ENCODE results near the gene TXNL4A. TPM values are rescaled to one million over a fixed set of nuclear protein-coding genes. Genes with fewer than 3 reads are reported as not detected.

Gene TXNL4A
- total and polyA plus RNA-seq, 2 donors (not counting 1 experiment from before 2014, with no cell fraction given) = 39.5 to 101 TPM

DNA sequence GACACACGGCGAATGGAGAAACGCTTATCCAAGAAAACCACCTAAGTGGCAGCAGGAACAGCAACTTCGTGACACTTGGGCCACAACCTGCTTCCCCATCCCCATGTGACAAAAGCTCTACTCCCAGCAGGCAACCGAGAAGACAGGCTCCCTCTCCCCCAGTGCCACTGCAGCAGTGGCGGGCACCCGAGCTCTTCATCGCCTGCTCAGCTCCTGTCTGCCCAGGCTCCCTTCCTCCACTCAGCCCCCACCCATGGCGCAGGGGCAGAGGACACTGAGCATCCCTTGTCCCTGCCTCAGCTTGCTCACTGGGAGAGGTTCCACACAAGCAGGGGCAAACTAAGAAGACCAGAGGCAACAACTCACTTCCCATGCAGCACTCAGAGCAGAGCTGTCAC lies 59.8 kb downstream of the TXNL4A start:
- Histone ChIP-seq H4K20me1 (ENCODE audit: control insufficient read depth, extremely low read depth, insufficient read depth, low read length) (no peaks in the 10 kb centered on the region), H3K4me1 (ENCODE audit: control insufficient read depth, extremely low read depth, insufficient read depth, low read length) (no peaks in the 10 kb centered on the region), H3K27me3 (ENCODE audit: control insufficient read depth, insufficient read depth, low read length) (no peaks in the 10 kb centered on the region), H3K9ac (ENCODE audit: insufficient read depth, low read length) (no peak overlapping the region), H3K79me2 (ENCODE audit: control insufficient read depth, insufficient read depth, low read length) (peaks cover 8% of the 10 kb centered on the region), H3K4me2 (ENCODE audit: extremely low read depth, insufficient read depth, low read length) (no peak overlapping the region), H2AFZ (ENCODE audit: low read length) (no peak overlapping the region), H3K27ac (ENCODE audit: insufficient read depth, low read length) (no peak overlapping the region), H3K9me3 (ENCODE audit: control insufficient read depth, insufficient read depth, low read depth, low read length) (no peaks in the 10 kb centered on the region), H3K4me3 (replicated peaks in 1 of 4; ENCODE audit: control extremely low read depth in 1 of 4, insufficient read depth in 1 of 4, low read depth in 3 of 4, low read length in 4 of 4) (no peak overlapping the region), H3K36me3 (ENCODE audit: control insufficient read depth, insufficient read depth, low read length) (peaks cover 2% of the 10 kb centered on the region)
- no peak for DNase-seq (ENCODE audit: low read depth in 2 of 2)
- TF ChIP-seq EZH2 (IDR thresholded peaks at IDR 0.05; ENCODE audit: low read length, missing control alignments) = no peak
- TF ChIP-seq, protein P1, sequence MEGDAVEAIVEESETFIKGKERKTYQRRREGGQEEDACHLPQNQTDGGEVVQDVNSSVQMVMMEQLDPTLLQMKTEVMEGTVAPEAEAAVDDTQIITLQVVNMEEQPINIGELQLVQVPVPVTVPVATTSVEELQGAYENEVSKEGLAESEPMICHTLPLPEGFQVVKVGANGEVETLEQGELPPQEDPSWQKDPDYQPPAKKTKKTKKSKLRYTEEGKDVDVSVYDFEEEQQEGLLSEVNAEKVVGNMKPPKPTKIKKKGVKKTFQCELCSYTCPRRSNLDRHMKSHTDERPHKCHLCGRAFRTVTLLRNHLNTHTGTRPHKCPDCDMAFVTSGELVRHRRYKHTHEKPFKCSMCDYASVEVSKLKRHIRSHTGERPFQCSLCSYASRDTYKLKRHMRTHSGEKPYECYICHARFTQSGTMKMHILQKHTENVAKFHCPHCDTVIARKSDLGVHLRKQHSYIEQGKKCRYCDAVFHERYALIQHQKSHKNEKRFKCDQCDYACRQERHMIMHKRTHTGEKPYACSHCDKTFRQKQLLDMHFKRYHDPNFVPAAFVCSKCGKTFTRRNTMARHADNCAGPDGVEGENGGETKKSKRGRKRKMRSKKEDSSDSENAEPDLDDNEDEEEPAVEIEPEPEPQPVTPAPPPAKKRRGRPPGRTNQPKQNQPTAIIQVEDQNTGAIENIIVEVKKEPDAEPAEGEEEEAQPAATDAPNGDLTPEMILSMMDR (conservative IDR thresholded peaks at IDR 0.05 in 1 of 2, IDR thresholded peaks at IDR 0.05 in 1 of 2; ENCODE audit: low read depth in 1 of 2, low read length in 2 of 2) = no peak

DNA sequence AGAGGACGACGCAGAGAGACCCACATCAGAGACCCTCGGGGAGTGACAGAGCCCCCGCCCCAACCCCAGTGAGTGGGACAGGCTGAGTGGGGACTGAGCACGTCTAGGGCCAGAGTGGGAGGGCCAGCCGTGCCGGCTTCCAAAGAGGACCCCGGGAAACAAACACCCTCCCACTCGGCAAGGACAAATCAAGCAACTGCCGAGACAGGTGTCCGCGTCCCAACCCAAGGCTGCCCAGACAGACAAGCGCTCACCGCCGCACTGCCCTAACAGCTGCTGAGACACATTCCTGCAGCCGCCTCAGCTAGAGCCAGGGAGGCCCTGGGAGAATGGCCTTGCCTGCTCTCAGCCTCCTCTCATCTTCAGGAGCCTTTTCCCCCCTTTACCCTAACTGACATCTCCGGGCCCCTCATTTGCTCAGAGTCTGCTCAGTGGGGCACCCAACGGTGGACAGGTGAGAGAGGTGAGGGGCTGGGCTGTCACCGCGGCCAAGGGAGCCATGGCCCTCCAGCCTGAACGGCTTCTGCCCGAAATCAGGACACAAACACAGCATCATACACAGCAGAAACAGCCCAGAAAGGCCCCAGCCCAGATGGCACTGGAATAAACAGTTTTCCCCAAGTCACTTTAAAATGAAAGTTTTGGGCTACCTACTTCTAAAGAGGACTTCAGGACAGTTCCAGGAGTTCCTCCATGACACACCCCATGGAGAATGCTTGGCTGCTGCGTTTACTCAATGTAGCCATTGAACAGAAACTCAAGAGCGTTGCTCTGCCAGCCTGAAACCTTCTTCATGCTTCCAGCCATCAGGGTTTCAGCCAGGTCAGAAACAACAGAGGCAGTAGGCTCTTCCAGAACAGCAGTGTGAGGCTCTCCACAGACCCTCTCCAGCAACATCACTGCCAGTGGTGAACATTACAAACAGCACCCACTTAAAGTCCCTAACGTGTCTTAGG lies 60.5 kb downstream of the TXNL4A start:
- Histone ChIP-seq H3K4me2 (ENCODE audit: extremely low read depth, insufficient read depth, low read length) (no peak overlapping the region), H3K9ac (ENCODE audit: insufficient read depth, low read length) (no peak overlapping the region), H3K27ac (ENCODE audit: insufficient read depth, low read length) (no peak overlapping the region), H3K4me3 (replicated peaks in 1 of 4; ENCODE audit: control extremely low read depth in 1 of 4, insufficient read depth in 1 of 4, low read depth in 3 of 4, low read length in 4 of 4) (no peak overlapping the region), H3K36me3 (ENCODE audit: control insufficient read depth, insufficient read depth, low read length) (peaks cover 2% of the 10 kb centered on the region), H3K79me2 (ENCODE audit: control insufficient read depth, insufficient read depth, low read length) (peaks cover 8% of the 10 kb centered on the region), H3K4me1 (ENCODE audit: control insufficient read depth, extremely low read depth, insufficient read depth, low read length) (no peaks in the 10 kb centered on the region), H3K27me3 (ENCODE audit: control insufficient read depth, insufficient read depth, low read length) (no peaks in the 10 kb centered on the region), H3K9me3 (ENCODE audit: control insufficient read depth, insufficient read depth, low read depth, low read length) (no peaks in the 10 kb centered on the region), H4K20me1 (ENCODE audit: control insufficient read depth, extremely low read depth, insufficient read depth, low read length) (no peaks in the 10 kb centered on the region), H2AFZ (ENCODE audit: low read length) (no peak overlapping the region)
- DNase-seq (ENCODE audit: low read depth in 2 of 2) = no peak
- TF ChIP-seq, protein P1 (conservative IDR thresholded peaks at IDR 0.05 in 1 of 2, IDR thresholded peaks at IDR 0.05 in 1 of 2; ENCODE audit: low read depth in 1 of 2, low read length in 2 of 2) = no peak
- TF ChIP-seq EZH2 (IDR thresholded peaks at IDR 0.05; ENCODE audit: low read length, missing control alignments) = no peak

DNA sequence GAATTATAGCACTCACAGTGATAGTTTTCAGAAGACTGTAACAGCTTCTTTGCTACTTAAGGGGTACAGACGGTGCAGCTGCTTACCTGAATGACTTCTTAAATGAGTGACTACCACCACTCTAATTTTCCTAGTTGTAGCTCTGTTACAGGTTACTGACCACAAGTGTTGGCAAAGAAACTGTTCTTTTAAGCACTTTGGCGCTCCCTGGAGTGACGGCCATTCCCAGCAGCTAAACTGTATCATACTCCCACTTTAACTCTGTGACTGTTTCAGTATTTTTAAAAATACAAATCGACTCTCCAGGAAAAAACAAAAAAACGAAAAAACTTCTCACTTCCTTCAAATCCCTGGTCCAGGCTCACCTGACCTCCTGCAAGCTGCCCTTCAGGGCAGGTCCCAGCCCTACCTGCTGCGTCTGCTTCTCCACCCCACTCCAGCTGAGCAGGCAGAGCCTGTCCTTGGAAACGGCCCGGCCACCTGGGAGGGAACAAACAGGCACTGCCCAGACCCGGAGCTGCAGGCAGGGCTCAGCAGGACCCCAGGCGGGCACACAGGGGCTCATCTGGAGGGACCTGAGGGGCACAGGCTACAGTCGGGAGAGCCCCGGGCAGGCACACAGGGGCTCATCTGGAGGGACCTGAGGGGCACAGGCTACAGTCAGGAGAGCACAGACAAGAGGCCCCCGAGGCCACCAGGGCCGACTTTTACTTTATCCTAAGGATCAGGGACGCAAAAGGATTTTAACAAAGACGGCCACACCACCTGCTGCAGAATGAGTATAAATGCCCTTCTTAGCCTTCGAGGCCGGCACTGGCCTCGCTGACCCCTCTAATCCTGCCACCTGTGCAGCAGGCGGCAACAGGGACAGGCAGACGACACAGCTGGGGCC lies 61.4 kb downstream of the TXNL4A start:
- Histone ChIP-seq H3K27me3 (ENCODE audit: control insufficient read depth, insufficient read depth, low read length) (no peaks in the 10 kb centered on the region), H3K36me3 (ENCODE audit: control insufficient read depth, insufficient read depth, low read length) (peaks cover 2% of the 10 kb centered on the region), H3K9ac (ENCODE audit: insufficient read depth, low read length) (no peak overlapping the region), H3K79me2 (ENCODE audit: control insufficient read depth, insufficient read depth, low read length) (peaks cover 8% of the 10 kb centered on the region), H3K4me2 (ENCODE audit: extremely low read depth, insufficient read depth, low read length) (no peak overlapping the region), H4K20me1 (ENCODE audit: control insufficient read depth, extremely low read depth, insufficient read depth, low read length) (no peaks in the 10 kb centered on the region), H3K4me3 (replicated peaks in 1 of 4; ENCODE audit: control extremely low read depth in 1 of 4, insufficient read depth in 1 of 4, low read depth in 3 of 4, low read length in 4 of 4) (no peak overlapping the region), H2AFZ (ENCODE audit: low read length) (no peak overlapping the region), H3K27ac (ENCODE audit: insufficient read depth, low read length) (no peak overlapping the region), H3K4me1 (ENCODE audit: control insufficient read depth, extremely low read depth, insufficient read depth, low read length) (no peaks in the 10 kb centered on the region), H3K9me3 (ENCODE audit: control insufficient read depth, insufficient read depth, low read depth, low read length) (no peaks in the 10 kb centered on the region)
- no peak for DNase-seq (ENCODE audit: low read depth in 2 of 2)
- TF ChIP-seq, protein P1 (conservative IDR thresholded peaks at IDR 0.05 in 1 of 2, IDR thresholded peaks at IDR 0.05 in 1 of 2; ENCODE audit: low read depth in 1 of 2, low read length in 2 of 2) = no peak
- no peak for TF ChIP-seq EZH2 (IDR thresholded peaks at IDR 0.05; ENCODE audit: low read length, missing control alignments)

Measured in fibroblast of lung (primary cell).